NCI-H748 (cell line): ENCODE data around the gene MS4A6A.
A peak's percentile ranks its signal among the peaks of the same experiment; 100 is the strongest.
"Not testable (repeated sequence)": the region's sequence is repeated elsewhere in the genome, so short reads cannot be mapped to it uniquely, and the experiment has no call there.

Experiments used
- DNase-seq: peaks from one replicate; lab custom pipeline; 2025; ENCODE audit not compliant: unreplicated experiment; lab: John Stamatoyannopoulos, UW

Gene MS4A6A

GRCh38 chr11:60184824-60185511 lies 2.1 kb upstream of the MS4A6A start:
- no peak for DNase-seq

GRCh38 chr11:60183591-60184205 lies 815 bp upstream of the MS4A6A start:
- no peak for DNase-seq

DNA sequence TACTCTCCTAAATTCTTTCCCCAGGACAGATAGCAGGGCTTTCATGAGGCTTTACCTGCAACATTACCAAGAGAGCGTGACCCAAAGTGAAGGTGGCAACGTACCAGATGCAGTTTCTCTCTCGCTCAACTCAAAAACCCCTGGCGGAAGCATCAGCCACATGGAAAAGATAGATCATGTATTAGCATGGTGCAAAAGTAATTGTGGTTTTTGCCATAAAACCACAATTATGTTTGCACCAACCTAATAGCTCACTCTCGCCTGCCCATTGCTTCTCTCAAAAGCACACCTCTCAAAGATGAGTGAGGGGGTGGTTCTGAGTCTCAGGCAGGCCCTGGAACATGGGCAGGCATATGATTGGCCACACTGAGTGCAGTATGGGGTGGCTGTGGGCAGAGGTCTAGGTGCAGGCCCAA lies 7.0 kb downstream of the MS4A6A start:
- no peak for DNase-seq

DNA sequence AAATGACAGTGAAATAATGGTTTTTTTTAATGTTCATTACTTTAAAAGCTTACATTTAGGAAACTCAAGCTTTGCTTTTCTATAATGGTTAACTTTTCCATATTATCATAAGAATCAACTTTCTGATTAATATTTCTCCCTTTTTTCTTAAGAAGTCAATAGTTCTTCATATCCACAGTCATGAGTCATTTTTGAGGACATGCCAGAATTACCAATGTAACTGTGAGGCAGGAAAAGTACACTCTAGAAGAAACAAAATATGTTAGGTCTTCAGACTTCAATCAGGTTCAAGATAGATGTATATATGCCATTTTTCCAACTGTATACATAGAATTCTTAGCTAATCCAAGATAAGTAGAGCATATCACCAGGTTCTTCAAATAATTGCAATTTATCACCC lies 10.9 kb downstream of the MS4A6A start:
- DNase-seq: no peak

DNA sequence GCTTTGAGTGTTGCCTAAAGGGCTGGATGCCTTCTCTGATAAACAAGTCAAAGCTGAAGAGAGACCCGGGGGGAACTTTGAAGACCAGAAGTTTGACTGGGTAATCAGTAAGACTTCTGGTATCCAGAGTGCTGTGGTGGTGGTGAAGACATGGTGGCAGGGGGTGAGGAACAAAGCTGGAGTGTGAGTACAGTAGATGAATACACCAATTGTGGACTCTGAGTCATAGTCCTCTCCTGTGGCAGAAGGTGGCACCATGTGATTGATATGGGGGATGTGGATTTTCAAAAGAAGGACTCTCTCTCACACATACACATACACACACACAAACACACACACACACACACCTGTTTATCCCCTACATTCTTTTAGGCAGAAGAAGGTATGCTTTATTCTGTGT lies 12.3 kb downstream of the MS4A6A start:
- no peak for DNase-seq

- peak; percentile 23 for DNase-seq
These were observed 13.5 kb downstream of the MS4A6A start for GRCh38 chr11:60169264-60169915.

DNA sequence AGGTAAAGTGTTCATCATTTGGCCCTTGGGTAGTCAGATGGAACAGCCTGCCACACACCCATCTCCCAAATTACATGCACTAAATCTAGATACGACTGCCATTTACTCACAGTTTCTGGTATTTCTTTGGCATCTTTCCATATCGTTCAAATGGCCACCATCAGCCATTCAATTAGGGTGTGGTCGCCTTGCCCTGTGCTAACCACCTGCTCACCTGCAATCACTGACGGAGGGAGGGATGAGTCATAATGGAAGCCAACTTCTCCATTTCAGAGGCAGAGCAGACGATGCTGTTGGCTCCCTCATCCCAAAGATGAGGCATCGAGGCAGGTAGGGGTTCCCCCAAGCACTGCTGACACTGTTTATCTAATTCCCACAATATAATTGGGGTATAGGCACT lies 14.6 kb downstream of the MS4A6A start:
- peak; percentile 46 for DNase-seq

- no peak for DNase-seq
These were observed 16.9 kb downstream of the MS4A6A start for GRCh38 chr11:60165951-60166350.

GRCh38 chr11:60165538-60165937 lies 17.3 kb downstream of the MS4A6A start:
- DNase-seq: no peak

- no peak for DNase-seq
These were observed 18.3 kb downstream of the MS4A6A start for GRCh38 chr11:60164550-60165075.

- DNase-seq: no peak
These were observed 21.1 kb downstream of the MS4A6A start for GRCh38 chr11:60161766-60162165.

GRCh38 chr11:60161107-60161506 lies 21.8 kb downstream of the MS4A6A start:
- DNase-seq: no peak

DNA sequence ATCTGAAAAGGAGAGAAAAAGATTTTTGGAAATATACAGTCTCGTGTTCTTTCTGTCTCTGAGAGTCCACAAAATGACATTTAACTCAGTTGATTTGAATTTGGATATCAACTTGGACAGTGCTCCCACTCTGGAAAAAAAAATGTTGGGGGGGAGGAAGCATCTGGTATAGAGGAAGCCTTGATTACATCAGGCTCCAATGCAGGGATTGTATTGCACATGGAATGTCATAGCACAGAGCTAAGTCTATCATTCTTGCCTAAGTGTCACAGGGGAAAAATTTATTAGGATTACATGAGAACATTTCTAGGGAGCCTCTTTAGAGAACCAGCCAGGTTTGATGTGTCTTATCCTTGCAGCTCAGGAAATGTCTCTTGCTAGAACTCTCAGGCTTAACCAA lies 23.0 kb downstream of the MS4A6A start:
- DNase-seq: no peak

- DNase-seq: no peak
These were observed 23.6 kb downstream of the MS4A6A start for GRCh38 chr11:60159284-60159683.

GRCh38 chr11:60158636-60159035 lies 24.2 kb downstream of the MS4A6A start:
- DNase-seq: no peak

GRCh38 chr11:60155931-60156330 lies 27.0 kb downstream of the MS4A6A start:
- no peak for DNase-seq

DNA sequence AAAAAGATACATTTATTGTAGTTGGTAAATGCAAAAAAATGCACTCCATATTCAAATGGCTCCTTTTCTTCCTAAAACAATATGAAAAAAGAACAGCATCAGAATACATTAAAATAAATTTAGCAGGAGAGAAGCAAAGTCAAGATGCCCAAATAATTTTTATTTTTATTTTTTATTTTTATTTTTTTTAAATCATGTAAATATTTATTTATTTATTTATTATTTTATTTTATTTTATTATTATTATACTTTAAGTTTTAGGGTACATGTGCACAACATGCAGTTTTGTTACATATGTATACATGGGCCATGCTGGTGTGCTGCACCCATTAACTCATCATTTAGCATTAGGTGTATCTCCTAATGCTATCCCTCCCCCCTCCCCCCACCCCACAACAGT lies 30.2 kb downstream of the MS4A6A start:
- not testable (repeated sequence) for DNase-seq

- no peak for DNase-seq
These were observed 32.6 kb downstream of the MS4A6A start for GRCh38 chr11:60150279-60150678.

- DNase-seq: no peak
These were observed 37.2 kb downstream of the MS4A6A start for GRCh38 chr11:60145677-60146076.

DNA sequence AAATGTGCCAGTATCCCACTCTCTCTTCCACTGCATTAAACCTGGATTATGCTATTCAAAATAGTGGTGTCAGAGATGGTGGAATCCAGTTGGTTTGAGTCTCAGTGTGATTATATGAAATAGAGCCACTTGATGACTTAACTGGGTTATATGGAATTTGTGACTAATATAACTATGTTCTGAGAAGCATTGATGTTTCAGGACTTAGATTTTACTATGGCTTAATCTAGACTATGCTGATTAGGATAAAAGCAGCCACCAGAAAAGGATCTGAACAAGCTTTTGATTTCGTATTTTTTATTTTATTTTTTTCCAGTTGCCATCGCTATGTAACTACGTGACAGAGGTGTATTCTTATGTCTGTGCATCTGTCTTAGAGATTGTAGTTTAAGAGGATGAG lies 39.1 kb downstream of the MS4A6A start:
- no peak for DNase-seq

- DNase-seq: no peak
These were observed 49.0 kb downstream of the MS4A6A start for GRCh38 chr11:60133917-60134316.

- DNase-seq: no peak
These were observed 51.0 kb downstream of the MS4A6A start for GRCh38 chr11:60131912-60132311.
